ENCODE data around the gene MCEE. TPM values are rescaled to one million over a fixed set of nuclear protein-coding genes. Genes with fewer than 3 reads are reported as not detected.

The MCEE gene
- total RNA-seq, 3 donors from 2014 or later = 18.2 to 22.8 (median 19.1) TPM

DNA sequence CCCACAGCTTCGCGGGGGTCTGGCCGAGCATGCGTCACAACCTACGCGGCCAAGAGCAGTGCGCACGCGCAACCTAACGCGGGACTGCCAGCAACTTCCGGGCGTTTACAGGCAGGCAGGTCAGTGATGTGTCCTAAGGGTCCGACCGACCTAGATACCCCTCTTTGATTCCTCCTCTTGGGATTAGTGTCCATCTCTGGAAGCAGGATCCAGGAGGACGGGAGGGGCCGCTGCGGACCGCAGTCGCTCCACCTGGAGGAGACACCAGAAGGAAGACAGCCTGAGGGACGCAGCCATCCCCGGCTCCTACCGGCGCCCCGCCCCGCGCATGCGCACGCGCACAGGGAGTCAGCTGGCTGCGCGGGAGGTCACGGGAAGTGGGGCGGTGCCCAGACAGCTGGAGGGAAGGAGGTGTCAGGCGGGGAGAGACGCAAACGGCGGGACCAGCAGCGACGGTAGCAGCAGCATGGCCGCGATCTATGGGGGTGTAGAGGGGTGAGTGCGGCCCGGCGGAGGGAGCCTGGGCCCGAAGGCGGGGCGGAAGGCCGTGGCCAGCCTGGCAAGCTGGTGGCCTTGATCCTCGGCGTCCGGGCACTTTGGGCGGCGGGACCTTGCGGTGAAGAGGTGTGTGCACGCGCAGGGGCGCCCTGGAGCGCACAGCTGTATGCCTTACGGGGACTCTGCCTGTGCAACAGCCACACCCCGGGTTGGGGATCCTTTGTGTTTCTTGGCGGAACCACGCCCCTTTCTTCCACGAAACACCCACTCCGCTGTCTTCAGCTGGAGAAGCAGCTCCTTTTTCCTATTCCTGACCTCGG is 61.6 kb downstream of the MCEE start, which contains the start of gene NAGK:
Gene NAGK (plus strand): TSS at position 431 of the 818 bp plus-strand sequence. CDS start 36 bp downstream, at position 467.
- ATAC-seq (peak; percentile 94), DNase-seq (peak; percentile 95 to 98 (median 98))
- Histone ChIP-seq H3K4me1 (ENCODE audit: low read depth) (peaks cover 27% of the 10 kb centered on the region), H3K4me3 (peak within 1 kb of the TSS; percentile 38), H3K9me3 (no peaks in the 10 kb centered on the region), H3K36me3 (ENCODE audit: low read depth) (no peaks in the 10 kb centered on the region)
- TF ChIP-seq, protein P1, sequence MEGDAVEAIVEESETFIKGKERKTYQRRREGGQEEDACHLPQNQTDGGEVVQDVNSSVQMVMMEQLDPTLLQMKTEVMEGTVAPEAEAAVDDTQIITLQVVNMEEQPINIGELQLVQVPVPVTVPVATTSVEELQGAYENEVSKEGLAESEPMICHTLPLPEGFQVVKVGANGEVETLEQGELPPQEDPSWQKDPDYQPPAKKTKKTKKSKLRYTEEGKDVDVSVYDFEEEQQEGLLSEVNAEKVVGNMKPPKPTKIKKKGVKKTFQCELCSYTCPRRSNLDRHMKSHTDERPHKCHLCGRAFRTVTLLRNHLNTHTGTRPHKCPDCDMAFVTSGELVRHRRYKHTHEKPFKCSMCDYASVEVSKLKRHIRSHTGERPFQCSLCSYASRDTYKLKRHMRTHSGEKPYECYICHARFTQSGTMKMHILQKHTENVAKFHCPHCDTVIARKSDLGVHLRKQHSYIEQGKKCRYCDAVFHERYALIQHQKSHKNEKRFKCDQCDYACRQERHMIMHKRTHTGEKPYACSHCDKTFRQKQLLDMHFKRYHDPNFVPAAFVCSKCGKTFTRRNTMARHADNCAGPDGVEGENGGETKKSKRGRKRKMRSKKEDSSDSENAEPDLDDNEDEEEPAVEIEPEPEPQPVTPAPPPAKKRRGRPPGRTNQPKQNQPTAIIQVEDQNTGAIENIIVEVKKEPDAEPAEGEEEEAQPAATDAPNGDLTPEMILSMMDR (IDR thresholded peaks at IDR 0.05) = no peak
- intact Hi-C loops (cut with DNase I, micrococcal nuclease) = no loop called here

GRCh38 chr2:71067567-71068217 is 62.3 kb downstream of the MCEE start:
- peak in 1 of 3 donors; percentile 62 for DNase-seq

DNA sequence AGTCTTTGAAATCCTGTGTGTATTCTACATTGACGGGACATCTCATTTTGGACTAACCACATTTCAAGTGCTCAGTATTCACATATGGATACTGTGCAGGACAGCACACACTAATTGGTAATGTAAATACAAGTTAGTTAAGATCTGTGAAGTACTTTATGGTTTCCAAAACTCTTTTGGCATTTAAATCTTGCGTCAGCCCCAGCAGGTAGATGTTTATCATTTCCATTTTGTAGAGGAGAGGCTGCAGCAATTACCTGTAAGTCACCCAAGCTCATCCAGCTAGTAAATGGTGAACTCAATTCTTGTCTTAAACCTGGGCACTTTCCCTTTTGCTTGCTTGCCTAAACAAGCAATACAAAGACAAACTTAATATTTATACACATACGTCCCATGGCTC is 63.2 kb downstream of the MCEE start:
- DNase-seq = no peak
- H3K4me1 ChIP-seq (ENCODE audit: low read depth) = peaks cover 18% of the 10 kb centered on the region
- no peaks in the 10 kb centered on the region for H3K9me3 ChIP-seq
- H3K36me3 ChIP-seq (ENCODE audit: low read depth) = no peaks in the 10 kb centered on the region
- TF ChIP-seq, protein P1 (IDR thresholded peaks at IDR 0.05) = no peak
- no peak overlapping the region for H3K4me3 ChIP-seq
- intact Hi-C loops (cut with DNase I, micrococcal nuclease) = no loop called here
- no peak for ATAC-seq

More at GRCh38 chr2:71067567-71068217, 62.3 kb downstream of the MCEE start:
- H3K36me3 ChIP-seq (ENCODE audit: low read depth) = no peaks in the 10 kb centered on the region
- TF ChIP-seq, protein P1 (IDR thresholded peaks at IDR 0.05) = no peak
- H3K9me3 ChIP-seq = no peaks in the 10 kb centered on the region
- H3K4me3 ChIP-seq = peak overlapping the region; percentile 38
- peaks cover 27% of the 10 kb centered on the region for H3K4me1 ChIP-seq (ENCODE audit: low read depth)
- intact Hi-C loops (cut with DNase I, micrococcal nuclease) = no loop called here
- ATAC-seq = peak; percentile 28

GRCh38 chr2:71064754-71065621 is 65.0 kb downstream of the MCEE start:
- Histone ChIP-seq H3K4me1 (ENCODE audit: low read depth) (peaks cover 9% of the 10 kb centered on the region), H3K9me3 (no peaks in the 10 kb centered on the region), H3K36me3 (ENCODE audit: low read depth) (no peaks in the 10 kb centered on the region), H3K4me3 (no peak overlapping the region)
- intact Hi-C loops (cut with DNase I, micrococcal nuclease) = no loop called here
- TF ChIP-seq, protein P1 (IDR thresholded peaks at IDR 0.05) = no peak
- ATAC-seq (no peak), DNase-seq (no peak)

DNA sequence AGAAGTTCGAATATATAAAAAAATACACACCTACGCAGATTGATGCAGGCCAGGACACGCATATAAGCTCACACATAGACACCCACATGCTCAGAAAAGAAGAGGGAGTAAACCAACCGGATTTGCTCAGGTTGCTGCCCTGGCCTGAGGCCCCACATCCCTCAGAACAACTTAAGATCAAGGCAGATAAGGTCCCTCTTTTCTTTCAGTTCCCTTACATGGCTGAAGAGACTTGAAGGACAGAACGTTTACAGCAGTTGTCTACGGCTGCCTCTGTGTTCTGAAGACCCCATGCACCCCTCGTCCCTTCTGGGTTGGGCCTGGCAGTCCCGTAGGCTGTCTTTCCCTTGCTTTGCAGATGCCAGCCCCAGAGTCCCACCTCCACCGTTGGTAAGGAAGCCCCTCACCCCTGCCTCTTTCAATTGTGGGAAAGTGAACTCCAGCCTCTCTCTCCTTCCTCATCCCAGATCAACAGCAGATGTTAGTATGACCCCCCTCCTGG is 65.9 kb downstream of the MCEE start:
- peaks cover under 1% of the 10 kb centered on the region for H3K4me1 ChIP-seq (ENCODE audit: low read depth)
- H3K4me3 ChIP-seq = no peak overlapping the region
- H3K9me3 ChIP-seq = no peaks in the 10 kb centered on the region
- TF ChIP-seq, protein P1 (IDR thresholded peaks at IDR 0.05) = no peak
- no peaks in the 10 kb centered on the region for H3K36me3 ChIP-seq (ENCODE audit: low read depth)
- intact Hi-C loops (cut with DNase I, micrococcal nuclease) = no loop called here
- ATAC-seq (no peak), DNase-seq (no peak)

Data from mucosa of descending colon (tissue), 3 donors.